GM19023 (cell line): ENCODE results near the gene JAK1.

Source experiments
- ATAC-seq: cut with Tn5 transposase; IDR thresholded peaks from one replicate; pipeline ENCODE4 v1.9.1; 2021; ENCODE audit warnings: mild to moderate bottlenecking, moderate library complexity; ENCODE audit not compliant: unreplicated experiment

The JAK1 gene

GRCh38 chr1:64980745-64981600 is 14.6 kb upstream of the JAK1 start:
- no peak for ATAC-seq

GRCh38 chr1:64979358-64979757 is 13.0 kb upstream of the JAK1 start:
- ATAC-seq: no peak

GRCh38 chr1:64976361-64976760 is 10.0 kb upstream of the JAK1 start:
- no peak for ATAC-seq

GRCh38 chr1:64975740-64976139 is 9.4 kb upstream of the JAK1 start:
- no peak for ATAC-seq

- no peak for ATAC-seq
Observed at GRCh38 chr1:64975127-64975526, 8.8 kb upstream of the JAK1 start.

- no peak for ATAC-seq
Observed at GRCh38 chr1:64974288-64974825, 8.0 kb upstream of the JAK1 start.

GRCh38 chr1:64973061-64973647 is 6.8 kb upstream of the JAK1 start:
- ATAC-seq: no peak

GRCh38 chr1:64969305-64970046 is 3.1 kb upstream of the JAK1 start:
- ATAC-seq: no peak

- no peak for ATAC-seq
Observed at GRCh38 chr1:64967381-64967780, 1.0 kb upstream of the JAK1 start.

- peak; percentile 48 for ATAC-seq
Observed at GRCh38 chr1:64965366-64966157, 787 bp downstream of the JAK1 start.

GRCh38 chr1:64963466-64963865 is 2.9 kb downstream of the JAK1 start:
- ATAC-seq: no peak

- ATAC-seq: no peak
Observed at GRCh38 chr1:64962441-64962840, 3.9 kb downstream of the JAK1 start.

- no peak for ATAC-seq
Observed at GRCh38 chr1:64961923-64962322, 4.4 kb downstream of the JAK1 start.

GRCh38 chr1:64960731-64961130 is 5.6 kb downstream of the JAK1 start:
- ATAC-seq: peak; percentile 45

- no peak for ATAC-seq
Observed at GRCh38 chr1:64959986-64960385, 6.4 kb downstream of the JAK1 start.

- peak; percentile 84 for ATAC-seq
Observed at GRCh38 chr1:64956733-64957441, 9.5 kb downstream of the JAK1 start.

- ATAC-seq: peak; percentile 1
Observed at GRCh38 chr1:64956010-64956640, 10.2 kb downstream of the JAK1 start.

- no peak for ATAC-seq
Observed at GRCh38 chr1:64955097-64956009, 11.0 kb downstream of the JAK1 start.

- no peak for ATAC-seq
Observed at GRCh38 chr1:64953241-64953640, 13.1 kb downstream of the JAK1 start.
